Mesenchymal stem cell (in vitro differentiated cells and primary cell): ENCODE measurements around the gene ADGRV1.

ENCODE experiments used
- DNase-seq: peaks from one replicate; pipeline ENCODE4 v3.0.0-alpha.2; 2013
- H2AFZ ChIP-seq: one replicate; pipeline ENCODE4 v1.6.1; 2013; ENCODE audit warnings: low read depth, mild to moderate bottlenecking, control low read depth, inconsistent platforms, low read length, moderate library complexity
- H2AK5ac ChIP-seq: 2 replicates; pipeline ENCODE4 v1.6.1; 2013; ENCODE audit warnings: low read length, moderate library complexity, mild to moderate bottlenecking, inconsistent platforms; ENCODE audit not compliant: severe bottlenecking
- H2BK120ac ChIP-seq: one replicate; pipeline ENCODE4 v1.6.1; 2013; ENCODE audit warnings: low read depth, mild to moderate bottlenecking, inconsistent platforms, low read length, moderate library complexity
- H2BK12ac ChIP-seq, 2 experiments: one replicate each; pipeline ENCODE4 v1.6.1; 2013; ENCODE audit warnings: inconsistent platforms in 2 of 2, low read length in 2 of 2, mild to moderate bottlenecking in 2 of 2, moderate library complexity in 2 of 2, control low read depth in 1 of 2
- H2BK15ac ChIP-seq: one replicate; pipeline ENCODE4 v1.6.1; 2013; ENCODE audit warnings: mild to moderate bottlenecking, low read depth, inconsistent platforms; ENCODE audit not compliant: poor library complexity, severe bottlenecking
- H2BK5ac ChIP-seq: 2 replicates; pipeline ENCODE4 v1.6.1; 2013; ENCODE audit warnings: low read depth, mild to moderate bottlenecking, low read length, control low read depth, inconsistent platforms; ENCODE audit not compliant: poor library complexity, severe bottlenecking
- H3K14ac ChIP-seq, 2 experiments: one replicate each; pipeline ENCODE4 v1.6.1; 2013; ENCODE audit warnings: inconsistent platforms in 2 of 2, low read length in 2 of 2, control low read depth in 1 of 2, mild to moderate bottlenecking in 1 of 2, moderate library complexity in 1 of 2
- H3K18ac ChIP-seq, 2 experiments: one replicate each; pipeline ENCODE4 v1.6.1; 2013; ENCODE audit warnings: inconsistent platforms in 2 of 2, low read length in 2 of 2, control low read depth in 1 of 2, low read depth in 1 of 2, mild to moderate bottlenecking in 1 of 2
- H3K23ac ChIP-seq, 2 experiments: one replicate each; pipeline ENCODE4 v1.6.1; 2013; ENCODE audit warnings: inconsistent platforms in 2 of 2, low read length in 2 of 2, mild to moderate bottlenecking in 2 of 2, moderate library complexity in 2 of 2, control low read depth in 1 of 2
- H3K27ac ChIP-seq: 2 replicates; pipeline ENCODE4 v1.5.1; 2013; ENCODE audit warnings: mild to moderate bottlenecking, moderate library complexity, low read length, control low read depth, inconsistent platforms; ENCODE audit not compliant: poor library complexity, severe bottlenecking
- H3K27me3 ChIP-seq, 2 experiments: 2 replicates each; pipeline versions ENCODE4 v1.6.1 to v1.7.0; 2013; ENCODE audit warnings: low read length in 2 of 2, mild to moderate bottlenecking in 2 of 2, moderate library complexity in 2 of 2, control low read depth in 1 of 2, inconsistent platforms in 1 of 2; ENCODE audit not compliant: control insufficient read depth in 1 of 2, insufficient read depth in 1 of 2
- H3K36me3 ChIP-seq, 2 experiments: 2 replicates each; pipeline versions ENCODE4 v1.6.1 to v1.7.0; 2013; ENCODE audit warnings: low read length in 2 of 2, control low read depth in 1 of 2, inconsistent platforms in 1 of 2, low read depth in 1 of 2, mild to moderate bottlenecking in 1 of 2; ENCODE audit not compliant: insufficient read depth in 2 of 2, control insufficient read depth in 1 of 2
- H3K4ac ChIP-seq, 2 experiments: one replicate each; pipeline ENCODE4 v1.6.1; 2013; ENCODE audit warnings: inconsistent platforms in 2 of 2, low read length in 2 of 2, mild to moderate bottlenecking in 2 of 2, moderate library complexity in 2 of 2, control low read depth in 1 of 2, low read depth in 1 of 2
- H3K4me1 ChIP-seq: 2 replicates; pipeline ENCODE4 v1.6.1; 2013; ENCODE audit warnings: low read depth, low read length, control low read depth; ENCODE audit not compliant: control insufficient read depth, insufficient read depth
- H3K4me2 ChIP-seq: 2 replicates; pipeline ENCODE4 v1.6.1; 2013; ENCODE audit warnings: low read length, mild to moderate bottlenecking, inconsistent platforms; ENCODE audit not compliant: poor library complexity, severe bottlenecking
- H3K4me3 ChIP-seq, 2 experiments: 2 replicates each; pipeline versions ENCODE4 v1.5.1 to v1.7.0; 2013; ENCODE audit warnings: low read length in 2 of 2, mild to moderate bottlenecking in 2 of 2, control low read depth in 1 of 2, low read depth in 1 of 2; ENCODE audit not compliant: insufficient read depth in 1 of 2
- H3K79me1 ChIP-seq: replicated peaks from 2 replicates; pipeline ENCODE4 v1.6.1; 2013; ENCODE audit warnings: mild to moderate bottlenecking, control low read depth, low read length, inconsistent platforms; ENCODE audit not compliant: poor library complexity, severe bottlenecking
- H3K9ac ChIP-seq: 2 replicates; pipeline ENCODE4 v1.7.0; 2013; ENCODE audit warnings: mild to moderate bottlenecking, low read length, moderate library complexity
- H3K9me3 ChIP-seq: 2 replicates; pipeline ENCODE4 v1.7.0; 2013; ENCODE audit warnings: mild to moderate bottlenecking, low read length; ENCODE audit not compliant: control insufficient read depth
- H4K8ac ChIP-seq: one replicate; pipeline ENCODE4 v1.6.1; 2013; ENCODE audit warnings: inconsistent platforms, mild to moderate bottlenecking, low read length, moderate library complexity
- H4K91ac ChIP-seq: one replicate; pipeline ENCODE4 v1.6.1; 2013; ENCODE audit warnings: mild to moderate bottlenecking, low read length, inconsistent platforms
- WGBS: methylation state at CpG from one replicate; pipeline ENCODE4 v1.1.7; 2013; ENCODE audit warnings: mixed read lengths; 5-methylcytosine and 5-hydroxymethylcytosine counted together

The ADGRV1 gene

DNA sequence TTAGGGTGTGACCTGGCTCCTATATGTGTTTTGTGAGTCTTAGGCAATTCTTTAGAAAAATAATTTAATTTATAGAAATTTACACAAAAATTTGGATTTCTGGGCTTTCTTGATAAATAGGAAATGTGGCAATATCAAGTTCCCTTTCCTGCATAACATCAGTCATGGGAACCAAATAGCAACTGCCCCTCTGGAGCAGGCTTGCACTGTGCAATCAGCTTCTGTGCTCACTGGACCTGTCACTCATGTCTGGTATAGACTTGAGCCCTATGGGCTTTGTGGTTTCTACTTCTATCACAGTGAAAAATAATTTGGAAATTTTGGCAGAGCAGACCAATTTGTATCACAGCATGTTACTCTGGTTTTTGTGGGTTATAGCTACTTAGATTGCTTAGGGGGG, 131.7 kb downstream of the ADGRV1 start:
- H3K23ac ChIP-seq = no peak overlapping the region
- no peak for DNase-seq
- H3K9ac ChIP-seq = no peak overlapping the region
- no peak overlapping the region for H2BK15ac ChIP-seq
- no peaks in the 10 kb centered on the region for H3K36me3 ChIP-seq
- H3K18ac ChIP-seq = no peak overlapping the region
- no peak overlapping the region for H3K4me2 ChIP-seq
- H3K9me3 ChIP-seq = no peaks in the 10 kb centered on the region
- H3K14ac ChIP-seq = no peak overlapping the region
- no peak overlapping the region for H3K27ac ChIP-seq
- H2BK120ac ChIP-seq = no peak overlapping the region
- no peak overlapping the region for H2BK5ac ChIP-seq
- H3K27me3 ChIP-seq = peaks cover 0 to 5% of the 10 kb centered on the region in 2 experiments
- no peak overlapping the region for H3K4ac ChIP-seq
- H3K4me1 ChIP-seq = no peaks in the 10 kb centered on the region
- no peak overlapping the region for H4K8ac ChIP-seq
- no peak overlapping the region for H4K91ac ChIP-seq
- H3K79me1 ChIP-seq = no peaks in the 10 kb centered on the region
- no peak overlapping the region for H2BK12ac ChIP-seq
- H3K4me3 ChIP-seq = no peak overlapping the region
- H2AK5ac ChIP-seq = no peak overlapping the region
- H2AFZ ChIP-seq = no peak overlapping the region

DNA sequence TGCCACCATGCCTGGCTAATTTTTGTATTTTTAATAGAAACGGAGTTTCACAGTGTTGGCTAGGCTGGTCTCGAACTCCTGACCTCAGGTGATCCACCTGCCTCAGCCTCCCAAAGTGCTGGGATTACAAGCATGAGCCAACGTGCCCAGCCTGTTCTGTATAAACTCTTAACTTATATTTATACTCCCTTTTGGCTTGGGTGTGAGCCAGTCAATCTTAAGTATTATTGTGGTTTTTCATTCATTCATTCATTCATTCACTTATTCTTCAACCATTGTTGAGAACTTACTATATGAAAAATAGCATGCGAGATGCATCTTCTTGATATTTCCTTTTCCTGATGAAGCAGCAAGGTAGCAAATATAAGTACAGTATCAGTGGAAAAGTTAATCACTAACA, 132.9 kb downstream of the ADGRV1 start:
- Histone ChIP-seq H3K36me3 (no peaks in the 10 kb centered on the region), H2AK5ac (no peak overlapping the region), H3K9me3 (no peaks in the 10 kb centered on the region), H3K27ac (no peak overlapping the region), H3K18ac (no peak overlapping the region), H4K91ac (no peak overlapping the region), H3K27me3 (peaks cover 0 to 5% of the 10 kb centered on the region in 2 experiments), H3K23ac (no peak overlapping the region), H2AFZ (no peak overlapping the region), H3K4ac (no peak overlapping the region), H3K4me3 (no peak overlapping the region), H4K8ac (no peak overlapping the region), H3K79me1 (no peaks in the 10 kb centered on the region), H2BK15ac (no peak overlapping the region), H2BK5ac (no peak overlapping the region), H2BK12ac (no peak overlapping the region), H3K9ac (no peak overlapping the region), H3K14ac (no peak overlapping the region), H2BK120ac (no peak overlapping the region), H3K4me1 (no peaks in the 10 kb centered on the region), H3K4me2 (no peak overlapping the region)
- DNase-seq = no peak
- 83% methylated on average over 2 of the region's 4 CpGs for WGBS

DNA sequence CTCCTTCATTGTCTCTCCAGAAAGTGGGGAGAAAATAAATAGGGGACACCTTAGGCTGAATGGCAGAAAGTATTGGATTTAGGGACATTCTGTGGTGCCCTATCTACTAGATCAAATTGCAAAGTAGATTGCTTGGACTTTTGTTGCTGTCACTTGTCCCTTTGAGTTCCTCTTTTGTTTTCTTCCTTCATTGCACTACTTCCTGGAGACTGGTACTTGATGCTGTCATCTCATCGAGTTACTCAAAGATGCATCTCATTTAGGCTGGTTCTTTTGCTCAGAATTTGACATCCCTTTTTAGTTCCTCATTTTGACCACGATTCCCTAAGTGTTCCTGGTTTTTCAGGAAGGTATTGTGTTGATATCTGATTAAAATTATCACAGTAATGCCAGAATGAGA, 137.6 kb downstream of the ADGRV1 start:
- Histone ChIP-seq H4K8ac (no peak overlapping the region), H3K4ac (no peak overlapping the region), H3K79me1 (no peaks in the 10 kb centered on the region), H2BK12ac (no peak overlapping the region), H3K27me3 (peaks cover 0 to 5% of the 10 kb centered on the region in 2 experiments), H3K23ac (no peak overlapping the region), H2BK15ac (no peak overlapping the region), H2AK5ac (no peak overlapping the region), H3K9ac (no peak overlapping the region), H2BK5ac (no peak overlapping the region), H3K4me2 (no peak overlapping the region), H2BK120ac (no peak overlapping the region), H3K14ac (no peak overlapping the region), H3K4me1 (no peaks in the 10 kb centered on the region), H3K9me3 (no peaks in the 10 kb centered on the region), H3K18ac (no peak overlapping the region), H3K36me3 (no peaks in the 10 kb centered on the region), H3K4me3 (no peak overlapping the region), H2AFZ (no peak overlapping the region), H3K27ac (no peak overlapping the region), H4K91ac (no peak overlapping the region)
- 59% methylated on average over 2 of the region's 2 CpGs for WGBS
- no peak for DNase-seq

DNA sequence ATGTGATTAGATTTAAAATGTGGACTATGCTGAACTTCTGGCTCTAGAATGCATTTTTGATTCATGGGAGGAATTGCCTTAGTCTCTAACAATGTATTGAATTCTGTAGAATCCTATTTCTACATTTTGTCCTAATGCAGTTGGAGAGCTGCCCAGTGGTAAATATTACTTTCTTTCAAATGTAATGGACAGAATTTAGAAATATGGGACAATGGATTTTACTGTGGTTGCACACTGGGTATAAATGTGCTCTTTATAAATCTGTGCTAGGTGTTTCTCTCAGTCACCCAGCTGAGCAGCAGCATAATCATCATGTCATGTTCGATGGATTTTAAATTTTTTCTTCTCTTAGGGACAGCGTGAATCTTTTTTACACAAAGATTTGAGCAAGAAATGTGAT, 141.7 kb downstream of the ADGRV1 start:
- no peak overlapping the region for H4K91ac ChIP-seq
- no peak overlapping the region for H2BK120ac ChIP-seq
- no peak overlapping the region for H2BK15ac ChIP-seq
- H2AFZ ChIP-seq = no peak overlapping the region
- H2BK12ac ChIP-seq = no peak overlapping the region
- no peaks in the 10 kb centered on the region for H3K9me3 ChIP-seq
- no peak overlapping the region for H3K23ac ChIP-seq
- H3K9ac ChIP-seq = no peak overlapping the region
- no peak for DNase-seq
- H2BK5ac ChIP-seq = no peak overlapping the region
- no peaks in the 10 kb centered on the region for H3K79me1 ChIP-seq
- WGBS = no CpG with 5 or more reads among the region's 2 CpGs
- H3K27ac ChIP-seq = no peak overlapping the region
- no peak overlapping the region for H4K8ac ChIP-seq
- no peak overlapping the region for H3K18ac ChIP-seq
- H2AK5ac ChIP-seq = no peak overlapping the region
- no peak overlapping the region for H3K14ac ChIP-seq
- H3K4ac ChIP-seq = no peak overlapping the region
- no peaks in the 10 kb centered on the region for H3K36me3 ChIP-seq
- H3K4me3 ChIP-seq = no peak overlapping the region
- H3K4me2 ChIP-seq = no peak overlapping the region
- H3K4me1 ChIP-seq = no peaks in the 10 kb centered on the region
- H3K27me3 ChIP-seq = no peaks in the 10 kb centered on the region
